K562 (cell line): ENCODE data around the gene SLC39A11. TPM values are rescaled to one million over a fixed set of nuclear protein-coding genes. Genes with fewer than 3 reads are reported as not detected.

Experiments used
- ATAC-seq: fragments of 200-7000 bp; cut with Tn5 transposase; 3 replicates; pipeline ENCODE4 v1.9.1; 2020; ENCODE audit warnings: moderate library complexity
- BruUV-seq: library from RNA; stranded (reverse); fragments of 400-500 nt; replicated peaks from 2 replicates; lab custom pipeline; 2021; lab: Mats Ljungman, UMichigan
- CTCF ChIA-PET: fragments of 300-600 bp; formaldehyde crosslinking; extraction: SDS; loops from one replicate; lab custom pipeline; 2021; ENCODE audit warnings: low intra/inter-chr PET ratio; lab: Yijun Ruan, JAX
- POLR2A ChIA-PET: fragments of 300-600, 350-650 bp; sonication (Branson Sonifier 250); formaldehyde crosslinking; extraction: SDS; loops from one replicate; lab custom pipeline; 2021; ENCODE audit warnings: antibody characterized with exemption, inconsistent platforms; lab: Yijun Ruan, JAX
- DNase-seq, 4 experiments: peaks; one replicate each; pipeline versions ENCODE4 v3.0.0 to v3.0.0-alpha.2; 2011 to 2018; ENCODE audit warnings: low spot score in 3 of 4, mixed read lengths in 3 of 4; ENCODE audit errors: extremely low read depth in 1 of 4
- FAIRE-seq: peaks from 2 replicates; lab custom pipeline; 2011; peaks lifted over from hg19 to GRCh38; lab: Jason Lieb, UNC
- H2AFZ ChIP-seq: 2 replicates; pipeline ENCODE4 v1.6.0; 2011; ENCODE audit warnings: low read depth, low read length, control low read depth, inconsistent platforms
- H3K27ac ChIP-seq: fragments of 200-600 bp; 3 replicates; pipeline ENCODE4 v1.8.0; 2011; ENCODE audit warnings: low read depth, mild to moderate bottlenecking, control low read depth, inconsistent platforms, low read length, moderate library complexity, mixed read lengths; ENCODE audit errors: extremely low read depth
- H3K27me3 ChIP-seq, 2 experiments: fragments of 300-600 bp in 1 of 2; 2 replicates in 1 of 2; 3 replicates in 1 of 2; pipeline versions ENCODE4 v1.6.0 to v1.8.0; 2011; ENCODE audit warnings: inconsistent platforms in 2 of 2, low read length in 2 of 2, mild to moderate bottlenecking in 1 of 2, mixed read lengths in 1 of 2, moderate library complexity in 1 of 2; ENCODE audit not compliant: control insufficient read depth in 2 of 2, insufficient read depth in 2 of 2
- H3K36me3 ChIP-seq: fragments of 300-600 bp; 3 replicates; pipeline ENCODE4 v1.8.0; 2011; ENCODE audit warnings: mild to moderate bottlenecking, low read length, inconsistent platforms; ENCODE audit not compliant: control insufficient read depth, insufficient read depth
- H3K4me1 ChIP-seq, 2 experiments: fragments of 200-600 bp in 1 of 2; replicated peaks in 1 of 2; 2 replicates in 1 of 2; 3 replicates in 1 of 2; pipeline versions ENCODE4 v1.5.1 to v1.8.0; 2011; ENCODE audit warnings: inconsistent platforms in 2 of 2, low read length in 2 of 2, mild to moderate bottlenecking in 1 of 2, mixed read lengths in 1 of 2, moderate library complexity in 1 of 2; ENCODE audit not compliant: control insufficient read depth in 2 of 2, insufficient read depth in 2 of 2
- H3K4me2 ChIP-seq: 2 replicates; pipeline ENCODE4 v1.6.1; 2011; ENCODE audit warnings: low read length, control low read depth, inconsistent platforms, mixed read lengths; ENCODE audit not compliant: insufficient read depth
- H3K4me3 ChIP-seq: fragments of 200-600 bp; sonication (generic), shearing (Covaris generic); 2 replicates; pipeline ENCODE4 v1.5.1; 2016; ENCODE audit warnings: control low read depth, inconsistent platforms
- H3K79me2 ChIP-seq: fragments of 200-600 bp; 3 replicates; pipeline ENCODE4 v1.8.0; 2011; ENCODE audit warnings: low read length, inconsistent platforms; ENCODE audit not compliant: control insufficient read depth, insufficient read depth
- H3K9ac ChIP-seq, 2 experiments: 2 replicates each; pipeline versions ENCODE4 v1.6.0 to v1.6.1; 2011; ENCODE audit warnings: low read depth in 2 of 2, low read length in 2 of 2, control low read depth in 1 of 2, inconsistent platforms in 1 of 2, mild to moderate bottlenecking in 1 of 2, mixed read lengths in 1 of 2; ENCODE audit not compliant: insufficient read depth in 1 of 2
- H3K9me1 ChIP-seq: one replicate; pipeline ENCODE4 v1.6.0; 2011; ENCODE audit warnings: inconsistent platforms, mild to moderate bottlenecking, low read length, moderate library complexity; ENCODE audit not compliant: control insufficient read depth, insufficient read depth
- H3K9me3 ChIP-seq: replicated peaks from 2 replicates; pipeline ENCODE4 v1.5.1; 2011; ENCODE audit warnings: low read depth, low read length, inconsistent platforms; ENCODE audit not compliant: control insufficient read depth, insufficient read depth
- H4K20me1 ChIP-seq: replicated peaks from 2 replicates; pipeline ENCODE4 v1.6.1; 2011; ENCODE audit warnings: low read length, inconsistent platforms, mixed read lengths; ENCODE audit not compliant: control insufficient read depth, insufficient read depth
- MIER1 ChIP-seq: fragments of 450-650 bp; IDR thresholded peaks from 2 replicates; pipeline ENCODE4 v1.6.1; 2016; ENCODE audit warnings: antibody characterized with exemption, mild to moderate bottlenecking, low read depth
- RAD51 ChIP-seq: fragments of 450-650 bp; IDR thresholded peaks from 2 replicates; pipeline ENCODE4 v1.7.1; 2016; ENCODE audit warnings: low read depth, mild to moderate bottlenecking, borderline replicate concordance
- ZNF197 ChIP-seq: fragments of 200-800 bp; sonication (Bioruptor generic); IDR thresholded peaks from 2 replicates; pipeline ENCODE4 v1.6.1; 2016; ENCODE audit warnings: low read depth, missing genetic modification characterization, missing compliant biosample characterization
- WGBS: fragments of 100-300 bp; shearing (Covaris generic); methylation state at CpG from one replicate; pipeline ENCODE4 v1.1.6; 2016; ENCODE audit warnings: low coverage, mixed read lengths; ENCODE audit not compliant: insufficient coverage; ENCODE audit errors: missing lambda C conversion rate; 5-methylcytosine and 5-hydroxymethylcytosine counted together
- in situ Hi-C: fragments of 300-500 bp; cut with MboI; formaldehyde crosslinking; loops from 4 replicates; pipeline ENCODE4 v1.15.0; 2018; ENCODE audit warnings: inconsistent platforms, mixed read lengths
- intact Hi-C: fragments of 100-400 bp; cut with micrococcal nuclease; formaldehyde crosslinking; loops from 2 replicates; pipeline ENCODE4 v1.14.2; 2022
- polyA plus RNA-seq, 8 experiments: library from polyadenylated mRNA; depleted of rRNA in 4 of 8; stranded (reverse) in 5 of 8; unstranded in 3 of 8; fragments of >200 nt; fragmentation: Nextera tagmentation in 2 of 8; fragmentation: Illumina TruSeq in 1 of 8; extraction: Ambion mirVana in 2 of 8; extraction: Trizol in 1 of 8; gene quantifications; 2 replicates each; pipeline versions ENCODE4 v1.2.1 to v1.2.3, GENCODE V29; 2011 to 2014; ENCODE audit warnings: inconsistent platforms in 1 of 8, missing spikeins in 1 of 8
- total RNA-seq, 7 experiments: library from RNA; depleted of rRNA in 6 of 7; stranded (reverse); fragments of >200 nt in 6 of 7; fragmentation: Illumina TruSeq in 2 of 7; extraction: Trizol in 2 of 7; gene quantifications; 2 replicates each; pipeline versions ENCODE4 v1.2.1 to v1.2.3, GENCODE V29; 2011 to 2021; ENCODE audit warnings: low replicate concordance in 1 of 7
- TF ChIP-seq, protein P1 (sequence below): fragments of 250-450 bp; sonication (Bioruptor Pico); IDR thresholded peaks from 2 replicates; pipeline ENCODE4 v1.8.0; 2021; ENCODE audit warnings: moderate library complexity, mild to moderate bottlenecking, inconsistent platforms
- TF ChIP-seq, protein P2 (sequence below): fragments of 250-450 bp; sonication (Bioruptor Pico); IDR thresholded peaks from 2 replicates; pipeline ENCODE4 v1.5.0; 2022; ENCODE audit warnings: mild to moderate bottlenecking

Gene SLC39A11
- total and polyA plus RNA-seq, 9 of the 15 experiments (the other 6 are each of a cell fraction or from before 2014, with no cell fraction given), result 10.5 to 26.4 (median 13.4) TPM

DNA sequence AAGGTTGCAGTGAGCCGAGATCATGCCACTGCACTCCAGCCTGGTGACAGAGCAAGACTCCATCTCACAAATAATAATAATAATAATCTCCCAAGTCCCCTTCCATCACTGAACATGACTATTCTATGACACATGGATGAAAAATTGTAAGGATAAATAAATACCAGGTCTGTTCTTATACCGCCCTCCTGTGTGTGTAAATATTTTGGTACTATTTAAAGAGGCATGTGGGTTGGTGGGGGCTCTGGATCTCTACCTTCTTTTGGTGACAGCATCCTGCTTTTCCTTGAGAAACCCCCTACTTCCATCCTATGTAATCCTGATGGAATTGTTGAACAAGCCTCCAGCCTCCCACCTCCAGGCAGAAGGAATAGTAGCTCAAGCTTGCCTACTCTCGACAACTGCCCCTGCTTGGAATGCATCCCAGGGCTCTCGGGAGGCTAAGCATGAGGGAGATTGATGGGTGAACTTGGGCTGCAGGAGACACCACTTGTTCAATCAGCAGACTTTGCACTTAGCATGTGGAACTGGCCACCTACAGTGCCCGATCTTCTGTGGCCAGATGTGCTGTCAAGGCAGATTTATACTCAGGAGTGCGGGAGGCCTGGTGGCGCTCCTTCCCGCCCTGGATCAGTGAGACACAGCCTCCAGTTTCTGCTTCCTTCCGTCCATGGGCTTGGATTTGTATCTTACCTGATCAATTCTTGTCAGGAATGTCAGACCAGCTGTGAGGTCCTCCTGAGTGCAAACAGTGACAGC lies 287.4 kb downstream of the SLC39A11 start:
- POLR2A ChIA-PET, result no interaction called here
- Histone ChIP-seq H3K79me2 (no peaks in the 10 kb centered on the region), H3K4me3 (no peak overlapping the region), H4K20me1 (no peaks in the 10 kb centered on the region), H3K9ac (no peak overlapping the region), H3K9me3 (no peaks in the 10 kb centered on the region), H2AFZ (no peak overlapping the region), H3K36me3 (no peaks in the 10 kb centered on the region), H3K4me1 (no peaks in the 10 kb centered on the region), H3K9me1 (no peaks in the 10 kb centered on the region), H3K27ac (no peak overlapping the region), H3K4me2 (no peak overlapping the region), H3K27me3 (no peaks in the 10 kb centered on the region)
- no peak for DNase-seq
- no peak for ATAC-seq
- WGBS, result 69% methylated on average over 9 of the region's 9 CpGs
- no TSS peak for BruUV-seq
- in situ Hi-C loops, result no loop called here
- intact Hi-C loops, result no loop called here
- no peak for TF ChIP-seq RAD51
- TF ChIP-seq, protein P1, sequence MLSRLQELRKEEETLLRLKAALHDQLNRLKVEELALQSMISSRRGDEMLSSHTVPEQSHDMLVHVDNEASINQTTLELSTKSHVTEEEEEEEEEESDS, result no peak
- TF ChIP-seq MIER1, result no peak
- TF ChIP-seq, protein P2, sequence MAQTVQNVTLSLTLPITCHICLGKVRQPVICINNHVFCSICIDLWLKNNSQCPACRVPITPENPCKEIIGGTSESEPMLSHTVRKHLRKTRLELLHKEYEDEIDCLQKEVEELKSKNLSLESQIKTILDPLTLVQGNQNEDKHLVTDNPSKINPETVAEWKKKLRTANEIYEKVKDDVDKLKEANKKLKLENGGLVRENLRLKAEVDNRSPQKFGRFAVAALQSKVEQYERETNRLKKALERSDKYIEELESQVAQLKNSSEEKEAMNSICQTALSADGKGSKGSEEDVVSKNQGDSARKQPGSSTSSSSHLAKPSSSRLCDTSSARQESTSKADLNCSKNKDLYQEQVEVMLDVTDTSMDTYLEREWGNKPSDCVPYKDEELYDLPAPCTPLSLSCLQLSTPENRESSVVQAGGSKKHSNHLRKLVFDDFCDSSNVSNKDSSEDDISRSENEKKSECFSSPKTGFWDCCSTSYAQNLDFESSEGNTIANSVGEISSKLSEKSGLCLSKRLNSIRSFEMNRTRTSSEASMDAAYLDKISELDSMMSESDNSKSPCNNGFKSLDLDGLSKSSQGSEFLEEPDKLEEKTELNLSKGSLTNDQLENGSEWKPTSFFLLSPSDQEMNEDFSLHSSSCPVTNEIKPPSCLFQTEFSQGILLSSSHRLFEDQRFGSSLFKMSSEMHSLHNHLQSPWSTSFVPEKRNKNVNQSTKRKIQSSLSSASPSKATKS (CRISPR knock-in tag), result no peak
- TF ChIP-seq ZNF197 (CRISPR knock-in tag), result no peak
- CTCF ChIA-PET, result no interaction called here
- no peak for FAIRE-seq
